GM10248 (cell line): Measurements from ENCODE around the gene VSX1.

Source experiments
- CTCF ChIA-PET: fragments of 300-600 bp; sonication (Branson Sonifier 250); formaldehyde crosslinking; extraction: SDS; loops from one replicate; lab custom pipeline; 2021; ENCODE audit warnings: antibody characterized with exemption; lab: Yijun Ruan, JAX
- POLR2A ChIA-PET: fragments of 350-650 bp; sonication (Branson Sonifier 250); formaldehyde crosslinking; extraction: SDS; loops from one replicate; lab custom pipeline; 2020; ENCODE audit warnings: antibody characterized with exemption; lab: Yijun Ruan, JAX
- DNase-seq: peaks from one replicate; pipeline ENCODE4 v3.0.0; 2012; ENCODE audit errors: extremely low spot score
- TF ChIP-seq, protein P1 (sequence below): IDR thresholded peaks from 2 replicates; pipeline ENCODE4 v1.5.1; 2012; ENCODE audit warnings: mild to moderate bottlenecking, low read depth; ENCODE audit errors: extremely low read depth, missing control alignments, control extremely low read depth

Gene VSX1

GRCh38 chr20:25081730-25082497 is at the start of gene VSX1:
TSS of gene VSX1 (minus strand) at chr20:25082141. CDS start at chr20:25082096, 45 bp downstream.
- ChIA-PET POLR2A (no interaction called here), CTCF (no interaction called here)
- TF ChIP-seq, protein P1, sequence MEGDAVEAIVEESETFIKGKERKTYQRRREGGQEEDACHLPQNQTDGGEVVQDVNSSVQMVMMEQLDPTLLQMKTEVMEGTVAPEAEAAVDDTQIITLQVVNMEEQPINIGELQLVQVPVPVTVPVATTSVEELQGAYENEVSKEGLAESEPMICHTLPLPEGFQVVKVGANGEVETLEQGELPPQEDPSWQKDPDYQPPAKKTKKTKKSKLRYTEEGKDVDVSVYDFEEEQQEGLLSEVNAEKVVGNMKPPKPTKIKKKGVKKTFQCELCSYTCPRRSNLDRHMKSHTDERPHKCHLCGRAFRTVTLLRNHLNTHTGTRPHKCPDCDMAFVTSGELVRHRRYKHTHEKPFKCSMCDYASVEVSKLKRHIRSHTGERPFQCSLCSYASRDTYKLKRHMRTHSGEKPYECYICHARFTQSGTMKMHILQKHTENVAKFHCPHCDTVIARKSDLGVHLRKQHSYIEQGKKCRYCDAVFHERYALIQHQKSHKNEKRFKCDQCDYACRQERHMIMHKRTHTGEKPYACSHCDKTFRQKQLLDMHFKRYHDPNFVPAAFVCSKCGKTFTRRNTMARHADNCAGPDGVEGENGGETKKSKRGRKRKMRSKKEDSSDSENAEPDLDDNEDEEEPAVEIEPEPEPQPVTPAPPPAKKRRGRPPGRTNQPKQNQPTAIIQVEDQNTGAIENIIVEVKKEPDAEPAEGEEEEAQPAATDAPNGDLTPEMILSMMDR: no peak
- no peak for DNase-seq

GRCh38 chr20:25129908-25130307 is 48.0 kb upstream of the VSX1 start:
- CTCF ChIA-PET: interaction anchor here (1.0 kb wide), 1 partner anchor 11 kb away, joined by 3 read pairs; no protein-coding TSS in a partner anchor

DNA sequence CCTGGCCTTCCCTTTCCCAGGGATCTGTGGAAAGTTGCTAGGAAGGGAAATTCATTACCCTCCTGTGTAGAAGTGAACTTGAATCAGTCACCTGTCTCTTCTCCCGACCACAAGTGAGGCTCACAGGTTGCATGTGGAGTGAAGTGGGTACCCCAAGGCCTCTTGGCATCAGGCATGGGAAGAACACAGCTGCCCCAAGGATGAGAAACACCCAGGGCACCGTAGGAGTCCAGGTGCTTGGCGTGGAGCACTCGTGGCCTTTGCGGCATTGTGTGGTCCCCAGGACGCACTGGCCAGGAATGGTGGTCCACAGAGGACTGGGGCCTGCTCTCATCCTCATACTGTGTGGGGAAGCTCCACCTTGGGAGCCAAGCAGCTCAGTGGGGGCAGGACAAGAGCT is 47.5 kb upstream of the VSX1 start:
- no peak for DNase-seq
- TF ChIP-seq, protein P1: no peak
- ChIA-PET CTCF (interaction anchor here (1.0 kb wide), 1 partner anchor 11 kb away, joined by 3 read pairs; no protein-coding TSS in a partner anchor), POLR2A (no interaction called here)

More at GRCh38 chr20:25129908-25130307, 48.0 kb upstream of the VSX1 start:
- TF ChIP-seq, protein P1: no peak
- no peak for DNase-seq
- POLR2A ChIA-PET: no interaction called here

DNA sequence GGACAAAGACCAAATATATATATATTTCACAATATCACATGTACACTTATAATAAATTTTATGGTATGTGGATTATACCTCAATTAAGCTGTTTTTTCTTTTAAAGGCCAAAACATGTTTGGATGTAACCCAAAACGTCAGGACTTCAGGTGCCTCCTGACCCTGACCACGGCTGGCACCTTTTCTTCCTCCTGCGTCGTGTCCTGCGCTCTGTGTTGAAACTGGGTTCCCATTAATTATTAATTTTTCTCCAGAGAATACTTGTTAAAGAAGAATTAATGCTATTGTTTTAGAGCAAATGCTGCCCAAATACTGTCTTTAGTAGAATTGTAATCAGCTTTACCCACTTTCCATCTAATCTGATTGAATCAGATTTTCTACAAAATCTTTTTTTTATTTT is 46.7 kb upstream of the VSX1 start:
- CTCF ChIA-PET: no interaction called here
- POLR2A ChIA-PET: no interaction called here
- DNase-seq: no peak
- TF ChIP-seq, protein P1: no peak

GRCh38 chr20:25127761-25128537 is 46.0 kb upstream of the VSX1 start:
- CTCF ChIA-PET: no interaction called here
- no peak for DNase-seq
- POLR2A ChIA-PET: no interaction called here
- TF ChIP-seq, protein P1: no peak

DNA sequence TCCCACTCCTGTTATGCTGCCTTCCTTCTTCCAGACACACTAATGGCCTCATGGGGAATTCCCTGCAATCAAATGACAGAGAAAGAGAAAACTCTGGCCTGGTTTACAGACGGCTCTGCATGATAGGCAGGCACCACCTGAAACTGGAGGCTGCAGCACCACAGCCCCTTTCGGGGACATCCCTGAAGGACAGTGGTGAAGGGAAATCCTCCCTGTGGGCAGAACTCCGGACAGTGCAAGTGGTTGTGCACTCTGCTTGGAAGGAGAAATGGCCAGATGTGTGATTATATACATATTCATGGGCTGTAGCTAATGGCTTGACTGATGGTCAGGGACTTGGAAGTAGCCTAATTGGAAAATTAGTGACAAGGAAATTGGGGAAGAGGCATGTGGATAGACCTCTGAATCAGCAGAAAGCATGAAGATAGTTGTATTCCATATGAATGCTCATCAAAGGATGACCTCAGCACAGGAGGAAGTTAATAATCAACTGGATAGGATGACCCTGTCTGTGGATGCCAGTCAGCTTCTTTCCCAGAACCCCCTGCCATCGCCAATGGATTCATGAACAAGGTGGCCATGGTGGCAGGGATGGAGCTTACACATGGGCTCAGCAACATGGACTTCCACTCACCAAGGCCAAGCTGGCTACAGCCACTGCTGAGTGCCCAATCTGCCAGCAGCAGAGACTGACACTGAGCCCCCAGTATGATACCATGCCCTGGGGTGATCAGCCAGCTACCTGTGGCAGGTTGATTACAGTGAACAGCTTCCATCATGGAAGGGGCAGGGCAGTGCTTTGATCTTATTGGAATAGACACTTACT is 44.5 kb upstream of the VSX1 start:
- TF ChIP-seq, protein P1: no peak
- DNase-seq: no peak
- CTCF ChIA-PET: no interaction called here
- POLR2A ChIA-PET: no interaction called here
